Stimulated activated CD4-positive, alpha-beta T cell treated with anti-CD3 and anti-CD28 coated beads, Interleukin-15, amount 100 ng/mL, for 48 hours (primary cell): ENCODE measurements around the gene ESRRB.

Experiments
- DNase-seq, 2 donors: peaks; one replicate each; pipeline ENCODE4 v3.0.0-alpha.2; 2020; ENCODE audit warnings: low read depth in 2 of 2

The ESRRB gene

GRCh38 chr14:76407449-76408150 is 31.7 kb downstream of the ESRRB start:
- no peak for DNase-seq

- DNase-seq: no peak
Measured at GRCh38 chr14:76408877-76409276, 32.9 kb downstream of the ESRRB start.

- no peak for DNase-seq
Measured at GRCh38 chr14:76412501-76412900, 36.6 kb downstream of the ESRRB start.

- DNase-seq: no peak
Measured at GRCh38 chr14:76413106-76413961, 37.4 kb downstream of the ESRRB start.

GRCh38 chr14:76413962-76414600 is 38.1 kb downstream of the ESRRB start:
- DNase-seq: no peak

- no peak for DNase-seq
Measured at GRCh38 chr14:76419399-76419798, 43.5 kb downstream of the ESRRB start.

- DNase-seq: no peak
Measured at GRCh38 chr14:76420827-76421226, 44.9 kb downstream of the ESRRB start.

- DNase-seq: no peak
Measured at GRCh38 chr14:76421662-76422061, 45.7 kb downstream of the ESRRB start.

GRCh38 chr14:76422662-76423061 is 46.7 kb downstream of the ESRRB start:
- no peak for DNase-seq

GRCh38 chr14:76423534-76423933 is 47.6 kb downstream of the ESRRB start:
- DNase-seq: no peak

GRCh38 chr14:76424359-76424758 is 48.4 kb downstream of the ESRRB start:
- DNase-seq: no peak

GRCh38 chr14:76426161-76426696 is 50.3 kb downstream of the ESRRB start:
- no peak for DNase-seq

- DNase-seq: no peak
Measured at GRCh38 chr14:76428611-76429010, 52.7 kb downstream of the ESRRB start.

GRCh38 chr14:76430017-76430416 is 54.1 kb downstream of the ESRRB start:
- no peak for DNase-seq

- DNase-seq: no peak
Measured at GRCh38 chr14:76430475-76430980, 54.6 kb downstream of the ESRRB start.

GRCh38 chr14:76431538-76431937 is 55.6 kb downstream of the ESRRB start:
- no peak for DNase-seq

GRCh38 chr14:76432827-76433752 is 57.2 kb downstream of the ESRRB start:
- DNase-seq: no peak

GRCh38 chr14:76434220-76434619 is 58.3 kb downstream of the ESRRB start:
- DNase-seq: no peak

GRCh38 chr14:76439237-76439775 is 63.4 kb downstream of the ESRRB start:
- no peak for DNase-seq

- DNase-seq: no peak
Measured at GRCh38 chr14:76446486-76446885, 70.5 kb downstream of the ESRRB start.

- no peak for DNase-seq
Measured at GRCh38 chr14:76446921-76447320, 71.0 kb downstream of the ESRRB start.
